ENCODE data around the gene WDPCP.

DNA sequence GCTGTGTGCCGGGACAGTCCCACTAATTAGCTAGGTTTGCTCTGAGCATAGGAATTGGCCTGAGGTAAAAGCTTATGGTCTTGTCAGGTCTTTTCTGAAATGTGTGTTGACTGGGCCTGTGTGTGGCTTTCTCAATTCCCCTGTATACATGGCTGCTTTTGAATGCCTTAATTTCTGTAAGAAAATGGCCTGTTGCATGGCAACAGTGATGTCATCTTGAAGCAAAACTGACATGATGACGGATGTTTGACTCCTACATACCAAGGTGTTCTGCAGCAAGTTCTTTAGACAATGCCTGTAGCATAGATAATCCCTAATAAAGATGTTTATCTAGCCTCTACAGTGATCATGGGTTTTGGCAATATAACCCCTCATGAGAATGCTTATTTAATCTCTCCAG, 339.1 kb downstream of the WDPCP start:
- TF ChIP-seq CTCF (conservative IDR thresholded peaks at IDR 0.05 in 1 of 2, IDR thresholded peaks at IDR 0.05 in 1 of 2; ENCODE audit: extremely low read depth in 1 of 2, insufficient read depth in 1 of 2, low read depth in 1 of 2, low read length in 2 of 2) (no peak), EZH2 (IDR thresholded peaks at IDR 0.05; ENCODE audit: borderline replicate concordance, low read length) (no peak)

Measured in mammary epithelial cell (primary cell).